B cell (primary cell): ENCODE data around the gene PPP2R5C. TPM values are rescaled to one million over a fixed set of nuclear protein-coding genes. Genes with fewer than 3 reads are reported as not detected.
"Not testable (repeated sequence)": the region's sequence is repeated elsewhere in the genome, so short reads cannot be mapped to it uniquely, and the experiment has no call there.

ENCODE experiments used
- ATAC-seq: fragments of 200-7000 bp; cut with Tn5 transposase; one replicate; pipeline ENCODE4 v1.10.0; 2021; ENCODE audit warnings: low read depth, mild to moderate bottlenecking, moderate number of reproducible peaks, moderate library complexity
- CTCF ChIA-PET: fragments of 350-600 bp; sonication (Branson Sonifier 250); formaldehyde crosslinking; loops from one replicate; lab custom pipeline; 2021; ENCODE audit warnings: antibody characterized with exemption, inconsistent platforms; lab: Charles Lee
- POLR2A ChIA-PET: fragments of 350-600 bp; sonication (Branson Sonifier 250); formaldehyde crosslinking; loops from one replicate; lab custom pipeline; 2021; ENCODE audit warnings: antibody characterized with exemption; lab: Charles Lee
- DNase-seq: peaks from one replicate; pipeline ENCODE4 v3.0.0; 2013
- H2AFZ ChIP-seq: 2 replicates; pipeline ENCODE4 v1.6.1; 2012; ENCODE audit warnings: mild to moderate bottlenecking, low read depth, low read length; ENCODE audit not compliant: insufficient read depth, poor library complexity, severe bottlenecking
- H3K27ac ChIP-seq, 2 donors: 1 replicate in 1 of 2; 2 replicates in 1 of 2; pipeline ENCODE4 v1.5.1; 2012 to 2013; ENCODE audit warnings: low read length in 2 of 2, mild to moderate bottlenecking in 2 of 2, moderate library complexity in 1 of 2
- H3K27me3 ChIP-seq, 4 experiments: fragments of 200-600 bp in 1 of 4; sonication (generic) in 1 of 4; replicated peaks in 1 of 4; 1 replicate in 2 of 4; 2 replicates in 2 of 4; pipeline versions ENCODE4 v1.6.1 to v1.7.0; 2013 to 2016; ENCODE audit warnings: low read length in 3 of 4, mild to moderate bottlenecking in 2 of 4, mixed read lengths in 1 of 4, moderate library complexity in 1 of 4; ENCODE audit not compliant: insufficient read depth in 4 of 4, control insufficient read depth in 3 of 4; ENCODE audit errors: control extremely low read depth in 1 of 4
- H3K36me3 ChIP-seq, 2 experiments: replicated peaks in 1 of 2; 1 replicate in 1 of 2; 2 replicates in 1 of 2; pipeline versions ENCODE4 v1.6.1 to v1.7.1; 2013; ENCODE audit warnings: low read length in 1 of 2; ENCODE audit not compliant: insufficient read depth in 2 of 2, control insufficient read depth in 1 of 2; ENCODE audit errors: control extremely low read depth in 1 of 2, extremely low read depth in 1 of 2
- H3K4me1 ChIP-seq, 2 donors: fragments of 200-600 bp in 1 of 2; sonication (generic) in 1 of 2; 1 replicate in 1 of 2; 2 replicates in 1 of 2; pipeline versions ENCODE4 v1.5.1 to v1.6.1; 2013 to 2017; ENCODE audit warnings: low read length in 2 of 2; ENCODE audit not compliant: control insufficient read depth in 2 of 2, insufficient read depth in 2 of 2
- H3K4me2 ChIP-seq: replicated peaks from 2 replicates; pipeline ENCODE3; 2012; ENCODE audit warnings: mild to moderate bottlenecking, low read depth, low read length; ENCODE audit not compliant: poor library complexity, severe bottlenecking
- H3K4me3 ChIP-seq, 5 experiments: fragments of 200-600 bp in 1 of 5; sonication (generic) in 1 of 5; 1 replicate in 3 of 5; 2 replicates in 2 of 5; pipeline versions ENCODE4 v1.5.1 to v1.7.0; 2011 to 2016; ENCODE audit warnings: low read length in 4 of 5, mild to moderate bottlenecking in 4 of 5, low read depth in 2 of 5, control low read depth in 1 of 5, moderate library complexity in 1 of 5; ENCODE audit not compliant: insufficient read depth in 1 of 5; ENCODE audit errors: control extremely low read depth in 1 of 5, extremely low read depth in 1 of 5
- H3K79me2 ChIP-seq: fragments of 200-600 bp; sonication (generic); one replicate; pipeline ENCODE4 v1.6.0; 2016; ENCODE audit warnings: low read length; ENCODE audit not compliant: control insufficient read depth, insufficient read depth
- H3K9ac ChIP-seq: fragments of 200-600 bp; sonication (generic); 2 replicates; pipeline ENCODE4 v1.6.1; 2017; ENCODE audit warnings: mild to moderate bottlenecking, low read length, moderate library complexity
- H3K9me3 ChIP-seq, 3 donors: one replicate each; pipeline versions ENCODE4 v1.6.1 to v1.7.1; 2013; ENCODE audit warnings: low read length in 2 of 3; ENCODE audit not compliant: control insufficient read depth in 2 of 3, insufficient read depth in 1 of 3; ENCODE audit errors: control extremely low read depth in 1 of 3
- H4K20me1 ChIP-seq: 2 replicates; pipeline ENCODE4 v1.6.0; 2012; ENCODE audit warnings: mild to moderate bottlenecking, low read length; ENCODE audit not compliant: insufficient read depth, control insufficient read depth, poor library complexity, severe bottlenecking
- H3K27ac Mint-ChIP-seq: one replicate; pipeline ENCODE4 v1.8.0; 2021; ENCODE audit warnings: mixed read lengths
- H3K27me3 Mint-ChIP-seq: one replicate; pipeline ENCODE4 v1.8.0; 2021; ENCODE audit warnings: mixed read lengths
- H3K4me1 Mint-ChIP-seq: one replicate; pipeline ENCODE4 v1.8.0; 2021; ENCODE audit warnings: mixed read lengths
- H3K4me3 Mint-ChIP-seq: one replicate; pipeline ENCODE4 v1.8.0; 2021; ENCODE audit warnings: mixed read lengths
- H3K9me3 Mint-ChIP-seq: one replicate; pipeline ENCODE4 v1.8.0; 2022; ENCODE audit warnings: mixed read lengths; ENCODE audit not compliant: insufficient read depth
- CTCF ChIP-seq: fragments of 200-600 bp; IDR thresholded peaks from one replicate; pipeline ENCODE4 v1.8.0; 2022; ENCODE audit warnings: antibody characterized with exemption, mild to moderate bottlenecking
- EZH2 ChIP-seq: IDR thresholded peaks from 2 replicates; pipeline ENCODE4 v1.6.1; 2012; ENCODE audit warnings: borderline replicate concordance, low read depth, mild to moderate bottlenecking, moderate library complexity, low read length; ENCODE audit not compliant: insufficient read depth, poor library complexity, severe bottlenecking
- WGBS: methylation state at CpG from one replicate; pipeline ENCODE4 v1.1.5; 2013; ENCODE audit warnings: missing lambda C conversion rate; ENCODE audit not compliant: insufficient coverage; 5-methylcytosine and 5-hydroxymethylcytosine counted together
- intact Hi-C: fragments of 100-400 bp; cut with micrococcal nuclease; formaldehyde crosslinking; loops from one replicate; pipeline ENCODE4 v1.10.0; 2022
- polyA plus RNA-seq: library from polyadenylated mRNA; depleted of rRNA; stranded (reverse); fragments of >200 nt; gene quantifications from 2 replicates; pipeline ENCODE4 v1.2.3, GENCODE V29; 2012
- total RNA-seq, 2 donors: library from RNA; stranded (reverse); fragments of 120-200 nt in 1 of 2; gene quantifications; 1 replicate in 1 of 2; 2 replicates in 1 of 2; pipeline versions ENCODE4 v1.2.3 to v1.2.4, GENCODE V29; 2013 to 2022

Gene PPP2R5C
- total and polyA plus RNA-seq, 2 donors (not counting 1 experiment from before 2014, with no cell fraction given): 91.7 to 330 TPM

GRCh38 chr14:101713091-101713490, 48.4 kb upstream of the PPP2R5C start:
- H3K4me3 Mint-ChIP-seq, H3K9me3 Mint-ChIP-seq, H3K9ac ChIP-seq, CTCF ChIA-PET, intact Hi-C loops, H3K36me3 ChIP-seq, H3K4me2 ChIP-seq, H3K4me1 Mint-ChIP-seq, H3K4me1 ChIP-seq, POLR2A ChIA-PET, DNase-seq, H4K20me1 ChIP-seq, H3K27ac ChIP-seq, H2AFZ ChIP-seq, H3K4me3 ChIP-seq, H3K27ac Mint-ChIP-seq, H3K79me2 ChIP-seq, ATAC-seq: not testable (repeated sequence)
- H3K27me3 ChIP-seq: peaks cover 0 to 28% (median 7%) of the 10 kb centered on the region in 4 experiments
- H3K9me3 ChIP-seq: peaks cover 0 to 13% (median 5%) of the 10 kb centered on the region in 3 donors
- peaks cover 16% of the 10 kb centered on the region for H3K27me3 Mint-ChIP-seq
- WGBS: 80% methylated on average over 1 of the region's 11 CpGs

- Histone ChIP-seq H3K27ac (no peak overlapping the region), H3K27me3 (peaks cover 0 to 31% (median 6%) of the 10 kb centered on the region in 4 experiments), H4K20me1 (no peaks in the 10 kb centered on the region), H3K4me1 (no peaks in the 10 kb centered on the region), H3K9ac (no peak overlapping the region), H3K4me3 (no peak overlapping the region), H3K79me2 (no peaks in the 10 kb centered on the region), H3K4me2 (no peak overlapping the region), H3K36me3 (no peaks in the 10 kb centered on the region), H3K9me3 (peaks cover 0 to 13% (median 5%) of the 10 kb centered on the region in 3 donors), H2AFZ (no peak overlapping the region)
- Mint-ChIP-seq H3K27me3 (peaks cover 16% of the 10 kb centered on the region), H3K4me3 (no peak overlapping the region), H3K4me1 (no peaks in the 10 kb centered on the region), H3K27ac (no peak overlapping the region), H3K9me3 (peaks cover 2% of the 10 kb centered on the region)
- intact Hi-C loops: no loop called here
- TF ChIP-seq EZH2 (no peak), CTCF (no peak)
- DNase-seq (no peak), ATAC-seq (no peak)
- WGBS: 80% methylated on average over 1 of the region's 7 CpGs
- ChIA-PET POLR2A (no interaction called here), CTCF (no interaction called here)
Observed at GRCh38 chr14:101713621-101714349, 47.7 kb upstream of the PPP2R5C start.
